ENCODE data around the gene KCNMB1. TPM values are rescaled to one million over a fixed set of nuclear protein-coding genes. Genes with fewer than 3 reads are reported as not detected.

KCNMB1 gene
- total RNA-seq, 1 donor from 2014 or later: 0.03 TPM

DNA sequence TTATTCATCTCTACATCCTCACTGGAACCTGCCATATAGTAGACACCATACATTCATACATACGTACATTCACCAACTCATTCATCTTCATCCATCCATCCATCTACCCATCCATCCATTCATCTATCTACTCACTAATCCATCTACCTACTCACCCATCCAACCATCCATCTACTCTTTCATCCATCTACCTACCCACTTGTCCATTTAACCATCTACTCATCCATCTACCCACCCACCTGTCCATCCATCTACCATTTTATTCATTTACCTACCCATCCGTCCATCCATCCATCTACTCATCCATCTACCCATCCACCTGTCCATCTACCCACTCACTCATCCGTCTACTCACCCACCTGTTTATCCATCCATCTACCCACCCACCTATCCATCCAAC, 59.6 kb downstream of the KCNMB1 start:
- Mint-ChIP-seq H3K27me3 (ENCODE audit: insufficient read depth) (peaks cover 2% of the 10 kb centered on the region), H3K36me3 (ENCODE audit: low read depth) (peaks cover 2% of the 10 kb centered on the region), H3K27ac (no peak overlapping the region), H3K4me1 (ENCODE audit: low read depth) (no peaks in the 10 kb centered on the region), H3K9me3 (no peaks in the 10 kb centered on the region), H3K4me3 (no peak overlapping the region)
- intact Hi-C loops (cut with micrococcal nuclease): no loop called here
- no peak for DNase-seq (ENCODE audit: low spot score)

DNA sequence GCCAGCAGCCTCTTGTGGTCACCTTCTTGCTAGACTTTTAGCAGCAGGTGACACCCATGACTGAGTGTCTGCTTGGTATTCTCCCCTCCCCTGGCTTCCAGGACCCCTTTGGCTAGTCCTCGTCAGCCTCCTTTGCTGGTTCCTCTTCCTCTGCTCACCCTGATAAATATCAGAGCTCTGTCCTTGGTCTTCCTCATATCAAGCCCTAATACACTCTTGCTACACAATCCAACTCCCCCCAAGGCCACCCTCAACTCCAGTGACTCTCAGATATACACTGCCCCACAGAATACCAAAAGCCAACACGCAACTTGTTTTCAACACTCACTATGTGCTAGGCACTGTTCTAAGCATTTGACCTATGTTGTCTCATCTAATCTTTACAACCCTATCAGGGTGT, 61.3 kb downstream of the KCNMB1 start:
- DNase-seq (ENCODE audit: low spot score): no peak
- Mint-ChIP-seq H3K36me3 (ENCODE audit: low read depth) (peaks cover 2% of the 10 kb centered on the region), H3K27me3 (ENCODE audit: insufficient read depth) (peaks cover 2% of the 10 kb centered on the region), H3K4me3 (no peak overlapping the region), H3K27ac (no peak overlapping the region), H3K9me3 (no peaks in the 10 kb centered on the region), H3K4me1 (ENCODE audit: low read depth) (no peaks in the 10 kb centered on the region)
- intact Hi-C loops (cut with micrococcal nuclease): no loop called here

DNA sequence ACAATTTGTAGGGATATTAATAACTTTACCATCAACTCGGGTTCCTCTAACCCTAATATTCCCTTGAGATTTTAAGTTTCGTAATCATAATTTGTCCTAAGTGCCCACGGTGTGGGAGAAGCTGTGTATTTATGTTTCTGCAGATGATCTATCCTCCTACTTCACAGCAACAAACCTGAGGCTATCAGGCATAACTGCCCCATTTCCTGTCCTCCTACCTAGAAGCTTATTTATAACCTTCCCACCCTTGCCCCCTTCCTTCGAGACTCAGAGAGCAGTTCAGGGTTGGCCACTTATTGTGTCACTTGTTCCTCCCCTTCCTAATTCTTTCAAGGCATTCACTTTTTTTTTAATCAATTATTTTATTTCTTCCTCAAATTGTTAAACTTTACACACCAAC, 62.0 kb downstream of the KCNMB1 start:
- no peaks in the 10 kb centered on the region for H3K9me3 Mint-ChIP-seq
- H3K27me3 Mint-ChIP-seq (ENCODE audit: insufficient read depth): peaks cover 2% of the 10 kb centered on the region
- H3K27ac Mint-ChIP-seq: no peak overlapping the region
- no peaks in the 10 kb centered on the region for H3K4me1 Mint-ChIP-seq (ENCODE audit: low read depth)
- H3K36me3 Mint-ChIP-seq (ENCODE audit: low read depth): peaks cover 2% of the 10 kb centered on the region
- H3K4me3 Mint-ChIP-seq: no peak overlapping the region
- DNase-seq (ENCODE audit: low spot score): no peak
- intact Hi-C loops (cut with micrococcal nuclease): no loop called here

Other genes with a start within 250 kb of the KCNMB1 start
- not detected in 2 replicates for gene C5orf58, start 156.4 kb downstream of the KCNMB1 start, total RNA-seq
- 350 and 351 TPM in 2 replicates for gene LCP2, start 91.6 kb downstream of the KCNMB1 start, total RNA-seq
- gene KCNIP1, start 114.7 kb upstream of the KCNMB1 start, total RNA-seq: not detected in 2 replicates

All from activated T-helper 1 cell treated with anti-CD3 and anti-CD28 coated beads, Interleukin-12 subunit alpha, Interleukin-12 subunit beta, Interleukin-2, Interleukin-4 antibody, amounts not matched to agents 30 ng/mL and 10 ng/mL and 1 ng/mL, durations not matched to agents 14 hours and 24 hours and 36 hours (primary cell).